Eye (tissue), 1 donor: ENCODE results near the gene FYB1.

Source experiments
- DNase-seq: peaks from one replicate; pipeline ENCODE4 v3.0.0-alpha.2; 2015

FYB1 gene

GRCh38 chr5:39116344-39117170 is 102.8 kb downstream of the FYB1 start:
- no peak for DNase-seq

- no peak for DNase-seq
Measured at GRCh38 chr5:39115644-39116343, 103.6 kb downstream of the FYB1 start.

DNA sequence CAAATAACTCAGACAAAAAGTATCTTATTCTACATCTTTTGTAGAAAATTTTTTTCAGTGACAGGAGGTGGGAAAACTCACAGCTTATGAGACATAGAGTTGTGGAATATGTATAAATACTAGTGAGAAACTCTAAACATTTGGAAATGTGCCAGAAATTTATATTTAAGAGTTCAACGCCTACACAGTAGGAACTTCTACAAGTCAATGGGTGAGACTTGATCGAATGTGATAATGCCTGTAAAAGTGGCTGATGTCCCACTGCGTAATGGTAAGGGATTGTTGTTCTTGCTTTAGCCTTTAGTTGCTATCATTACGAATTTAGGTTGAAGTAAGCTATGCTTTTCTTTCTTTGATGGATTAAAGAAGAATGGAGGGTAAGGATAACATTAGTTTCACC is 105.2 kb downstream of the FYB1 start:
- DNase-seq, result no peak

- no peak for DNase-seq
Measured at GRCh38 chr5:39113354-39113953, 105.9 kb downstream of the FYB1 start.

DNA sequence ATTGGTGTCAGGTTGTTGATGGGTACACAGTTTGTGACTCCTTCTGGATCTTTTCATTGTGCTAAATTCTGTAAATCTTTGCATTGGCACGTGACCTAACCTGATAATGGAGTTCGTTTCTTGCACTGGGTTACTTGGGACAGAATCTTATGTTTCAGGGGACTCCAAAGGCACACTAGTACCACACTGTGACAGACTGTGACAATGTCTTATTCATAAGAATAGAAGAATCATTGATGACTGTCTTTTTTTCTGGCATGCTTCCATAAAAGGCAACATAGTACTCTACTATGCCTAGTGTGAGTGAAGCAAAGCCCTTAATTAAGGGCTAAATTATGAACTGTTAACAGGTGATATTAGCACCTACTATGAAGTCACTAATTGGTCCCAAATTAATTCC is 109.8 kb downstream of the FYB1 start:
- no peak for DNase-seq

- DNase-seq, result no peak
Measured at GRCh38 chr5:39108987-39109386, 110.4 kb downstream of the FYB1 start.

DNA sequence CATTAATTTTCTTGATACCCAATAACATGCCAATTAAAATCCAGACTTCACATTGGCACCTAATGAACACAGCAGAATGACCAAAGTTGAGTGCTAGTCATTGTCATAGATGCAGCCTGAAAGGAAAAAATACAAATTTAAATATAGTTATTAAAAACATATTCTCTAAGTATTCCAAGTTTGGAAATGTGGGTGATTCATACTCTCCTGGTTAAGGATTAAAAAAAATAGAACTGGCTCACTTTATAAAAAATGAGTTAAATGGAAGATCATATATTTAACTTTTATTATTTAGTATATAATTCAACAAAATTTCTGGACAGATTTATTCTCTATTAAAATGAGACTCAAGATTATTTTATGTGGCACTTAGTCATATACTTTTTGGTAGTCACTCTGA is 112.0 kb downstream of the FYB1 start:
- no peak for DNase-seq

GRCh38 chr5:39106322-39106721 is 113.0 kb downstream of the FYB1 start:
- DNase-seq, result no peak

DNA sequence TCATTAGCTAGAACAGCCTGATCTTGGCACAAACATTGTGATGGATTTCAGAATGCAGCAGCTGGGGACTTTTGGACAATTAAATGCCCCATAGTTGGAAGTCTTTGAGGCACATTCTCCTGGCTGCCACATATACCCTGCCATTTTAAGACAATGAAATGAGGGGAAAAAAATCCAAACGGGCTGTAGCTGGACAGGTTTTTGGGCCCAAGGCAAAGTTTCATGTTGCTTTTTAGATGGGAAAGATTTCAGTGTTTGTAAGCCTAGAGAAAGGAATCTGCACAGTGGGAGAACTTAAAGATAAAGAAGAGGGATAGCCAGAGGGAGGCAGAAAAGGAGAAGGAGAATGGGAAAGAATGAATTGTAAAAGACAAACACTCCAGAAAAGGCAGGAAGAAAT is 115.1 kb downstream of the FYB1 start:
- no peak for DNase-seq

DNA sequence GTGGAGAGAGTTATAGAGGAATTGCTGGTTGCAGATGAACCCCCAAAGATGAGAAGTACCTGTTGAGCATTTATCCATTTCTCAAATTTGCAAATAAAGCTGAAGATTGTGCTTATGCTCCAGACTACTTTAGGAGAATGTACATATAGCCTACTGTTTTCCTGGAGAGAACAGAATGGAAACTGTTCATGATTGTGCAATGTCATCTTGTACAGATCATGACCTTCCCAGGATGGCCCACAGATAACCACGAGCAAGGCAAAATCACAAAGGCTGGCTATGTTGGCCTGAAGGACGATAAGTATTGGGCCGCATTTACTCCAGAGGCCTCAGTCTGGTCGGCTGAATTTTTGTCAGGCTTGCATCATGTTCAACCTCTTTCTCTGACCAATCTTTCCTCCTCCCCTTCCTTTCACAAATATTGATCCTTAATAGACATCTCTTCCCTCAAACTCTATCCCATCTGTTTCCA is 116.6 kb downstream of the FYB1 start:
- no peak for DNase-seq

GRCh38 chr5:39100851-39101396 is 118.4 kb downstream of the FYB1 start:
- no peak for DNase-seq

DNA sequence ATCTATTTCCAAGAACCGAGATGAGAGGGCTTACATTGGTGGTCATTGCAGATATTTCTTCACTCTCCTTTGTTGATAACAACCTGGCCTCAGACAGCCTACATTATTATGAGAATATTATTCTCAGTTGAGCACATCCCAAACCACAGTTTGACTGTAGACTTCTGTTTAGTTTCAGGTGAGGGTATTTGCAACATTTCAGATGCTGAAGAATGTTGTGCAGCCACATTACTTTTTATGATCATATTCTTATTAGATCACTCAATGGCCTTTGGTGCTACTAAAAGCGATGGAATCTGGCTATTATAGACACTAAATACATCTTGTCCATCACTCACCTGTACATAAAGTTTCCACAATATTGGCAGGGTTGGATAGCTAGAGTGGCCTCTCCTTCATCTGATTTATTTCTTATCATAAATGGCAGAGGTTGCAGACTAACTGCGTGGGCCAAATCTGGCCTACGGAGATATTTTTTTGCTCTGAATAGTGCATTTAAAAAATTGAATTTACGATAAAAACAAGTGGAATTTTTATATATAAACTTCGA is 119.0 kb downstream of the FYB1 start:
- no peak for DNase-seq

DNA sequence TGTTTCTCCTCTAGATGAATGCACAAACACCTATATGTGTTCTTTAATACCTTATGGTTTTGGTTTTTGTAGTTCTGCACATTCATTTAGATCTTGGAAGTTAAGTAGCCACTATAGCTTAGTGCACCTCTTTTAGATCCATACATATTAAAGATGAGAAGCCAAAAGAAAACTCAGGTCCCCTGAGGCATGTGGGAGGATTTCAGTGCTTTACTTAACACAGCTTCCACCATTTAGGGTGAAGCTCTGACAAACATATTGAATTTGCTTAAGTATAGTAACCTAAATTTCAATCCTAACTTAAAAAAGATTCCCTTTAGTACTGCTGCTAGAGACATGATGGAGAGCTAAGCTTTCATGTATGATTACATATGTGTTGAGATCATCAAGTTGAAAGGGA is 119.5 kb downstream of the FYB1 start:
- no peak for DNase-seq

GRCh38 chr5:39093352-39093751 is 126.0 kb downstream of the FYB1 start:
- no peak for DNase-seq

DNA sequence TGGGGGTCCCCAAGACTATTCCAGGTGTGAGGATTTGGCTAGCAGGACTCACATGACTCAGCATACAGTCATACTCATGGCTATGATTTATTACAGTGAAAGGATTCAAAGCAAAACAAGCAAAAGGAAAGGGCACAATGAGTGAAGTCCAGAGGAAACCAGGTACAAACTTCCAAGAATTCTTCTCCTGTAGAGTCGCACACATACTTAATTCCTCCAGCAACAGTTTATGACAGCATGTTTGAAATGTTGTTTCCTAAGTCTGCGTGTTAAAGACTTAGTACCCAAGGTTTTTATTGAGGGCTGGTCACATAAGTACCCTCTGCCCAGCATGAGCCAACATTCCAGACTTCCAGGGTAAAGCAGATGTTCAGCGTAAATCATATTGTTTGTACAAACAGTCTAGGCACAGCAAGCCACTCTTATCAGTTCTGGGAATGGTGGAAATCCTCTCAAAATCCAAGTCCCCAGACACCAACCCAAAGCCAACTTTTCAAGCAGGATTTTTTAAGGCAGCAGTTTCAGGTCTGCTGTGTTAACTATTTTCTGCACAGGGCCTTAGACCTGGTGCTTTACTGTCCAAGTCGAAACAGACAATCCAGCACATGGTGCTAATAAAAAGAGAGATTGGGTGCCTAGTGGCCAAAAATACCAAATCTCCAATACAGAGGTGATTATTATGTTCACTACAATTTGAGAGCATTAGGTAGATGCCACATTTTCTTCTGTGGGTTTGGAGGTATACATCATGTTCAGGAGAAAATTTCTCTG is 126.6 kb downstream of the FYB1 start:
- no peak for DNase-seq

DNA sequence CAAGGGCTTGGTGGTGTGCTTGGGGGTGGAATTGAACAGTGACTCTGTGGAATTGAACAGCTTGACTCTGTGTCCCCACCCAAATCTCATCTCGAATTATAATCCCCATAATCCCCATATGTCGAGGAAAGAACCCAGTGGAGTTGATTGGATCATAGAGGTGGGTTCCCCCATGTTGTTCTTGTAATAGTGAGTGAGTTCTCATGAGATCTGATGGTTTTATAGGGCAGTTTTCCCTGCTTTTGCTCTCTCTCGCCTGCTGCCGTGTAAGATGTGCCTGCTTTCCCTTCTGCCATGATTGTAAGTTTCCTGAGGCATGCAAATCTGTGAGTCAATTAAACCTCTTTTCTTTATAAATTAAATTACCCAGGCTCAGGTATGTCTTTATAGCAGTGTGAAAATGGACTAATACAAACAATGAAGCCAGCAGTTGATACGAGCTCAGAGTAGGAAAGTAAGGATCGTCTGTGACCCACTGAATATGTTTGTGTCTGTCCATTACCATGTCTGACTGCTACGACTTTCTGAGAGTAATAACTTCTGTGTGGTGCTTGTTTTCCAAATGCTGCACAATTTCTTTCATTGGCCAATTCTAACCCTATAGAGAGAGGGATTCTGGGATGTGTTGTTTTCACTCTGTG is 127.3 kb downstream of the FYB1 start:
- no peak for DNase-seq

DNA sequence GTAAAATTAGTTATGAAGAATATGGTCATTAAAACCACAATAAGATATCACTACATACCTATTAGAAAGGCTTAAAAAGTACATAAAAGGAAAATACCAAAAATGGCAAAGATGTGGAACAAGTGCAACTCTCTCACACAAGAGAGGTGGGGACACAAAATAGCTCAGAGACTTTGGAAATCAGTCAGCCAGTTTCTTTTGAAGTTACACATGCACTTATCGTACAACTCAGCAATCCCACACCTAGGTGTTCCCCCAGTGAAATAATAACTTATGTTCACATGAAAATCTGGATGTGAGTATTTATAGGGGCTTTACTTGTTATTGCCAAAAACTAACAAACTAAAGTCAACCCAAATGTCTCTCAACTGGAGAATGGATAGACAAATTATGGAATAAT is 135.4 kb downstream of the FYB1 start:
- DNase-seq, result no peak

DNA sequence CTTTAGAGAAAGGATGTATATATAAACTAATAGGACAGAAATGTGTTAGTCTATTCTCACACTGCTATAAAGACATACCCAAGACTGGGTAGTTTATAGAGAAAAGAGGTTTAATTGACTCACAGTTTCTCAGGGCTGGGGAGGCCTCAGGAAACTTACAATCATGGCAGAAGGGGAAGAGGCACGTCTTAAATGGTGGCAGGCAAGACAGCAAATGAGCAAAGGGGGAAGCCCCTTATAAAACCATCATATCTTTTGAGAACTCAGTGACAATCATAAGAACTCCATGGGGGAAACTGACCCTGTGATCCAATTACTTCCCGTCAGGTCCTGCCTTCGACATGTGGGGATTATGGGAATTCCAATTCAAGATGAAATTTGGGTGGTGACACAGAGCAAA is 136.4 kb downstream of the FYB1 start:
- DNase-seq, result no peak

DNA sequence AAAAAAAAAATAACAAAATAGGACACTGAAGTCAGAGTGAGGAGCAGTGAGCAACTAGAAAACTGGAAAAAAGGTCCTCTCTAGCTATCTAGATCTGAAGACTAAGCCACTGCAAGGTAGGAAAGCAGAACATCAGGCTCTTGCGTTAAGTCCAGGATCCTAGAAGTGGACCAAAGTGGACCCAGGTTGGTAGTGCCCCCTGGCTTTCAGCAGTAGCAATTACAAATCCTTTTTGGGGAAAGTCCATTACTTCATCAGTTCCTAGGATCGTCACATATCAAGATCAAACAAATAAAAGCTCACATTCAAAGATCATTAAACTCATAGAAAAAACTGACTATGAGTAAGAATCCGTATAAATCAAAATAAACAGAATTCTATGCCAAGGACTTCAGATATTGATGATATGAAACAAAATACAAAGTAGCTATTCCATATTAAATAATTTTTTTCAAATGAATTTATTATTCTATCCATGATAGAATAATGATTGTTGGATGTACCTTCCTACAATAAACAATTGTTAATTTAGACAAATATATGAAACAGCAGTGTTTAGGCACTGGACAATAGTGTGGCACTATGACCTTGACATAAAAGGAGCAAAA is 138.7 kb downstream of the FYB1 start:
- DNase-seq, result peak; percentile 35

DNA sequence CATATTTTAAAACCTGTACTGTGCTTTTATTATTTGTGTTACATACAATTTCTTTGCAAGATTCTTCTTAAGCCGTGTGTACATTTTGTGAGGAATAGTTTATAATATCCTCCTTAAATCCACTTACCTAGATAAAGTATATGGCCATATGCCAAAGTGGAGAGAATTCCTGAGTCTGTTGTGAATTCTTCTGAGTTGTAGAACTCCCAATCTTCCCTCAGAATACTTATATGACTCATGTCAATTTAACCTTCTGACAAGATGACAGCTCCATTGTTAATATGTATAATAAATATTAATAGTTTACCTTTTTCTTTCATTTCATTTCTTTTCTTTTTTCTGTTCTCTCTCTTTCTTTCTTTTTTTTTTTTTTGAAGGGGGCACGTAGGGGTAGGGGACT is 139.2 kb downstream of the FYB1 start:
- no peak for DNase-seq

- DNase-seq, result no peak
Measured at GRCh38 chr5:39079147-39079546, 140.2 kb downstream of the FYB1 start.
